Measurements from ENCODE around the gene AP4E1. TPM values are rescaled to one million over a fixed set of nuclear protein-coding genes. Genes with fewer than 3 reads are reported as not detected.

The AP4E1 gene
- total and polyA plus RNA-seq, 2 donors (not counting 3 experiments of a cell fraction or from before 2014, with no cell fraction given) = 1.6 to 9.8 TPM

GRCh38 chr15:51044037-51044727, 135.7 kb downstream of the AP4E1 start:
- Histone ChIP-seq H3K4me3 (replicated peaks in 1 of 3; ENCODE audit: insufficient read depth in 1 of 3, low read depth in 1 of 3, low read length in 3 of 3) (no peak overlapping the region), H3K9me3 (replicated peaks; ENCODE audit: control insufficient read depth, insufficient read depth, low read length) (no peaks in the 10 kb centered on the region), H3K4me2 (ENCODE audit: insufficient read depth, low read length) (no peak overlapping the region), H3K27ac (ENCODE audit: insufficient read depth, low read depth, low read length) (no peak overlapping the region), H3K79me2 (ENCODE audit: control insufficient read depth, insufficient read depth, low read length) (no peaks in the 10 kb centered on the region), H3K4me1 (ENCODE audit: control insufficient read depth, extremely low read depth, insufficient read depth, low read length) (peaks cover 6% of the 10 kb centered on the region), H3K9me1 (replicated peaks; ENCODE audit: control insufficient read depth, extremely low read depth, insufficient read depth, low read length) (no peaks in the 10 kb centered on the region), H3K9ac (replicated peaks; ENCODE audit: extremely low read depth, insufficient read depth, low read length) (no peak overlapping the region), H4K20me1 (replicated peaks; ENCODE audit: control insufficient read depth, extremely low read depth, insufficient read depth, low read length) (no peaks in the 10 kb centered on the region), H3K27me3 (ENCODE audit: control insufficient read depth in 2 of 2, insufficient read depth in 2 of 2, low read length in 2 of 2) (no peaks in the 10 kb centered on the region), H2AFZ (ENCODE audit: low read depth, low read length) (no peak overlapping the region), H3K36me3 (ENCODE audit: control insufficient read depth in 2 of 2, extremely low read depth in 1 of 2, insufficient read depth in 2 of 2, low read length in 2 of 2) (no peaks in the 10 kb centered on the region)
- DNase-seq (ENCODE audit: low read depth, low spot score) (no peak), FAIRE-seq (no peak)
- POLR2A ChIA-PET = no interaction called here
- TF ChIP-seq POLR2A (IDR thresholded peaks at IDR 0.05; ENCODE audit: low read depth, low read length) = no peak
- TF ChIP-seq MYC (IDR thresholded peaks at IDR 0.05; ENCODE audit: low read depth, low read length) = no peak
- TF ChIP-seq MAX (IDR thresholded peaks at IDR 0.05; ENCODE audit: insufficient read depth, insufficient read length) = no peak
- no peak for TF ChIP-seq JUN (IDR thresholded peaks at IDR 0.05; ENCODE audit: borderline replicate concordance, insufficient read depth, insufficient read length, low read depth)
- no peak for TF ChIP-seq CTCF (IDR thresholded peaks at IDR 0.05; ENCODE audit: extremely low read depth in 1 of 2, insufficient read depth in 1 of 2, low read depth in 1 of 2, low read length in 2 of 2)
- TF ChIP-seq POLR2AphosphoS5 (IDR thresholded peaks at IDR 0.05; ENCODE audit: insufficient read depth, low read depth, low read length) = no peak
- TF ChIP-seq EZH2 (IDR thresholded peaks at IDR 0.05; ENCODE audit: borderline replicate concordance, low read depth, low read length, severe bottlenecking) = no peak
- no peak for TF ChIP-seq GATA2 (IDR thresholded peaks at IDR 0.05; ENCODE audit: insufficient read depth, insufficient read length, low read depth, low read length)
- no peak for TF ChIP-seq FOS (IDR thresholded peaks at IDR 0.05; ENCODE audit: borderline replicate concordance, insufficient read depth, low read length)
- intact Hi-C loops (cut with micrococcal nuclease) (no loop called here), dilution Hi-C loops (cut with MboI; ENCODE audit: extremely low pct_ligation_motif_present, low sequenced_read_pairs) (no loop called here)
- no TSS peak for BruUV-seq (replicated peaks)
- CTCF ChIA-PET = no interaction called here

All from endothelial cell of umbilical vein (primary cell).